ENCODE results near the gene NR6A1.

NR6A1 gene

GRCh38 chr9:124645274-124645673, 125.8 kb downstream of the NR6A1 start:
- Histone ChIP-seq H3K27ac (ENCODE audit: low read depth, low read length) (no peak overlapping the region), H3K4me3 (ENCODE audit: low read depth, low read length) (no peak overlapping the region), H3K9me3 (ENCODE audit: control insufficient read depth, insufficient read depth, low read length) (no peaks in the 10 kb centered on the region), H3K36me3 (ENCODE audit: control insufficient read depth, insufficient read depth, low read length) (no peaks in the 10 kb centered on the region), H3K4me1 (ENCODE audit: control insufficient read depth, insufficient read depth, low read length) (no peaks in the 10 kb centered on the region), H3K27me3 (ENCODE audit: control insufficient read depth, insufficient read depth, low read length) (no peaks in the 10 kb centered on the region), H3K9ac (ENCODE audit: low read depth, low read length) (no peak overlapping the region)

- H3K27me3 ChIP-seq (ENCODE audit: control insufficient read depth, insufficient read depth, low read length): no peaks in the 10 kb centered on the region
- no peaks in the 10 kb centered on the region for H3K4me1 ChIP-seq (ENCODE audit: control insufficient read depth, insufficient read depth, low read length)
- H3K9ac ChIP-seq (ENCODE audit: low read depth, low read length): no peak overlapping the region
- no peak overlapping the region for H3K4me3 ChIP-seq (ENCODE audit: low read depth, low read length)
- no peaks in the 10 kb centered on the region for H3K9me3 ChIP-seq (ENCODE audit: control insufficient read depth, insufficient read depth, low read length)
- H3K27ac ChIP-seq (ENCODE audit: low read depth, low read length): no peak overlapping the region
- no peaks in the 10 kb centered on the region for H3K36me3 ChIP-seq (ENCODE audit: control insufficient read depth, insufficient read depth, low read length)
Observed at GRCh38 chr9:124639637-124640036, 131.5 kb downstream of the NR6A1 start.

DNA sequence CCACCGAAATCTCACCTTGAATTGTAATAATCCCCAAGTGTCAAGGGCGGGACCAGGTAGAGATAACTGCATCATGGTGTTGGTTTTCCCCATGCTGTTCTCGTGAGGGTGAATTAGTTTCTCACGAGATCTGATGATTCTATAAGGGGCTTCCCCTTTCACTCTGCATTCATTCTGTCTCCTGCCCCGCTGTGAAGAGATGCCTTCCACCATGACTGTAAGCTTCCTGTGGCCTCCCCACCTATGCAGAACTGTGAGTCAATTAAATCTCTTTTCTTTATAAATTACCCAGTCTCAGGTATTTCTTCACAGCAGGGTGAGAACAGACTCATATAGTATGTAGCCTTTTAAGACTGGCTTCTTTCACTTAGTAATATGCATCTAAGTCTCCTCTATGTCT, 135.8 kb downstream of the NR6A1 start:
- Histone ChIP-seq H3K9me3 (ENCODE audit: control insufficient read depth, insufficient read depth, low read length) (no peaks in the 10 kb centered on the region), H3K27ac (ENCODE audit: low read depth, low read length) (no peak overlapping the region), H3K4me1 (ENCODE audit: control insufficient read depth, insufficient read depth, low read length) (no peaks in the 10 kb centered on the region), H3K9ac (ENCODE audit: low read depth, low read length) (no peak overlapping the region), H3K27me3 (ENCODE audit: control insufficient read depth, insufficient read depth, low read length) (no peaks in the 10 kb centered on the region), H3K4me3 (ENCODE audit: low read depth, low read length) (no peak overlapping the region), H3K36me3 (ENCODE audit: control insufficient read depth, insufficient read depth, low read length) (no peaks in the 10 kb centered on the region)

- H3K36me3 ChIP-seq (ENCODE audit: control insufficient read depth, insufficient read depth, low read length): no peaks in the 10 kb centered on the region
- H3K27me3 ChIP-seq (ENCODE audit: control insufficient read depth, insufficient read depth, low read length): no peaks in the 10 kb centered on the region
- H3K4me1 ChIP-seq (ENCODE audit: control insufficient read depth, insufficient read depth, low read length): no peaks in the 10 kb centered on the region
- H3K9ac ChIP-seq (ENCODE audit: low read depth, low read length): no peak overlapping the region
- no peak overlapping the region for H3K27ac ChIP-seq (ENCODE audit: low read depth, low read length)
- H3K9me3 ChIP-seq (ENCODE audit: control insufficient read depth, insufficient read depth, low read length): no peaks in the 10 kb centered on the region
- no peak overlapping the region for H3K4me3 ChIP-seq (ENCODE audit: low read depth, low read length)
Observed at GRCh38 chr9:124632077-124632621, 139.0 kb downstream of the NR6A1 start.

DNA sequence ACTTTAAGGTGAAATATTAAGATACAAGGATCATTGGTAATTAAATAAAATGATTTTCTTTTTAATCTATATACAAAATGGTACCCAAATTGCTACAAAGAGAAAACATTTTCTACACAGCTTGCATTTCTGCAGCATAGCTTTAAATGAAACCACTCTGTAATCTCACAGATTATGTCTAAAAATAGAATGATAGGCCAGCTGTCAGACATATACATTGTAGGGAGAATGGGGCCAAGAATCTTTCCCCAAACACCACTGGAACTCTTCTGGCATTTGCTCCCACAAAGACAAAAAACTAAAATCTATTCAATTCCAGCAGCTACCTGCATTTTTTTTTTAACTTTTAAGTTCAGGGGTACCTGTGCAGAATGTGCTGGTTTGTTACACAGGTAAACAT, 139.8 kb downstream of the NR6A1 start:
- no peaks in the 10 kb centered on the region for H3K9me3 ChIP-seq (ENCODE audit: control insufficient read depth, insufficient read depth, low read length)
- no peak overlapping the region for H3K9ac ChIP-seq (ENCODE audit: low read depth, low read length)
- no peaks in the 10 kb centered on the region for H3K36me3 ChIP-seq (ENCODE audit: control insufficient read depth, insufficient read depth, low read length)
- H3K27ac ChIP-seq (ENCODE audit: low read depth, low read length): no peak overlapping the region
- no peaks in the 10 kb centered on the region for H3K27me3 ChIP-seq (ENCODE audit: control insufficient read depth, insufficient read depth, low read length)
- no peaks in the 10 kb centered on the region for H3K4me1 ChIP-seq (ENCODE audit: control insufficient read depth, insufficient read depth, low read length)
- no peak overlapping the region for H3K4me3 ChIP-seq (ENCODE audit: low read depth, low read length)

GRCh38 chr9:124629600-124629999, 141.5 kb downstream of the NR6A1 start:
- no peak overlapping the region for H3K9ac ChIP-seq (ENCODE audit: low read depth, low read length)
- no peak overlapping the region for H3K27ac ChIP-seq (ENCODE audit: low read depth, low read length)

DNA sequence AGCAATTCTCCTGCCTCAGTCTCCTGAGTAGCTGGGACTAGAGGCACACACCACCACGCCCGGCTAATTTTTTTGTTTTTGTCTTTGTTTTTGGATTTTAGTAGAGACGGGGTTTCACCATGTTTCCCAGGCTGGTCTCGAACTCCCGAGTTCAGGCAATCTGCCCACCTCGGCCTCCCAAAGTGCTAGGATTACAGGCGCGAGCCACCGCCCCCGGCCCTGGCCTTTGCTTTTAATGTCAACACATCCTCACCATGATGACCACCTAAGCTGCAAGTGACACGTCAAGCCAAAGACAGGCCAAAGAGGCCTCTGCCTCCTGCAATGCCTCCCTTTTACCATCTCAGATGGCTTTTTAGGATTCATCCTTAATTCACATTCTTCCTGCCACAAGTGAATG, 142.4 kb downstream of the NR6A1 start:
- no peak overlapping the region for H3K4me3 ChIP-seq (ENCODE audit: low read depth, low read length)
- no peaks in the 10 kb centered on the region for H3K27me3 ChIP-seq (ENCODE audit: control insufficient read depth, insufficient read depth, low read length)
- no peaks in the 10 kb centered on the region for H3K9me3 ChIP-seq (ENCODE audit: control insufficient read depth, insufficient read depth, low read length)
- H3K36me3 ChIP-seq (ENCODE audit: control insufficient read depth, insufficient read depth, low read length): no peaks in the 10 kb centered on the region
- H3K27ac ChIP-seq (ENCODE audit: low read depth, low read length): no peak overlapping the region
- H3K4me1 ChIP-seq (ENCODE audit: control insufficient read depth, insufficient read depth, low read length): no peaks in the 10 kb centered on the region
- H3K9ac ChIP-seq (ENCODE audit: low read depth, low read length): no peak overlapping the region

More at GRCh38 chr9:124629600-124629999, 141.5 kb downstream of the NR6A1 start:
- H3K4me1 ChIP-seq (ENCODE audit: control insufficient read depth, insufficient read depth, low read length): no peaks in the 10 kb centered on the region
- no peak overlapping the region for H3K4me3 ChIP-seq (ENCODE audit: low read depth, low read length)
- H3K27me3 ChIP-seq (ENCODE audit: control insufficient read depth, insufficient read depth, low read length): no peaks in the 10 kb centered on the region
- H3K36me3 ChIP-seq (ENCODE audit: control insufficient read depth, insufficient read depth, low read length): no peaks in the 10 kb centered on the region
- no peaks in the 10 kb centered on the region for H3K9me3 ChIP-seq (ENCODE audit: control insufficient read depth, insufficient read depth, low read length)

DNA sequence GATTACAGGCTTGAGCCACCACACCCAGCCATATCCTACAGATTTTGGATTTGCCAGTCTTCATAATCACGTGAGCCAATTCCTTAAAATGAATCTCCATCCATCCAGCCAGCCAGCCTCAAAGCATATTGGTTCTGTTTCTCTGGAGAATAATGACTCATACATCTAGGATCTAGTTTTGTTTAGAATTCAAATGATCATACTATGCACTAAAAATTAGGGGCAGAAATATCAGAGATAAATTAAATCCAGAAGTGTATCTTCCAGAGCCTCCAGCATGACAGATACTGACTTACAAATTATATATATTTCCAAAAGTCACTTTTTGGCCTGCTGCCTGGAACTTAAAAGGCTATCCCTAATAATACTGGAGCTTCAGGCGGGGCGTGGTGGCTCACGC, 144.8 kb downstream of the NR6A1 start:
- Histone ChIP-seq H3K27me3 (ENCODE audit: control insufficient read depth, insufficient read depth, low read length) (no peaks in the 10 kb centered on the region), H3K4me3 (ENCODE audit: low read depth, low read length) (no peak overlapping the region), H3K9me3 (ENCODE audit: control insufficient read depth, insufficient read depth, low read length) (no peaks in the 10 kb centered on the region), H3K36me3 (ENCODE audit: control insufficient read depth, insufficient read depth, low read length) (no peaks in the 10 kb centered on the region), H3K9ac (ENCODE audit: low read depth, low read length) (no peak overlapping the region), H3K4me1 (ENCODE audit: control insufficient read depth, insufficient read depth, low read length) (no peaks in the 10 kb centered on the region), H3K27ac (ENCODE audit: low read depth, low read length) (no peak overlapping the region)

- no peaks in the 10 kb centered on the region for H3K4me1 ChIP-seq (ENCODE audit: control insufficient read depth, insufficient read depth, low read length)
Observed at GRCh38 chr9:124625087-124625486, 146.0 kb downstream of the NR6A1 start.

GRCh38 chr9:124624735-124624992, 146.4 kb downstream of the NR6A1 start:
- Histone ChIP-seq H3K27me3 (ENCODE audit: control insufficient read depth, insufficient read depth, low read length) (no peaks in the 10 kb centered on the region), H3K4me1 (ENCODE audit: control insufficient read depth, insufficient read depth, low read length) (no peaks in the 10 kb centered on the region), H3K36me3 (ENCODE audit: control insufficient read depth, insufficient read depth, low read length) (no peaks in the 10 kb centered on the region), H3K9ac (ENCODE audit: low read depth, low read length) (no peak overlapping the region), H3K4me3 (ENCODE audit: low read depth, low read length) (no peak overlapping the region), H3K9me3 (ENCODE audit: control insufficient read depth, insufficient read depth, low read length) (no peaks in the 10 kb centered on the region), H3K27ac (ENCODE audit: low read depth, low read length) (no peak overlapping the region)

More at GRCh38 chr9:124625087-124625486, 146.0 kb downstream of the NR6A1 start:
- H3K9me3 ChIP-seq (ENCODE audit: control insufficient read depth, insufficient read depth, low read length): no peaks in the 10 kb centered on the region
- no peaks in the 10 kb centered on the region for H3K36me3 ChIP-seq (ENCODE audit: control insufficient read depth, insufficient read depth, low read length)
- no peaks in the 10 kb centered on the region for H3K27me3 ChIP-seq (ENCODE audit: control insufficient read depth, insufficient read depth, low read length)
- no peak overlapping the region for H3K27ac ChIP-seq (ENCODE audit: low read depth, low read length)
- no peak overlapping the region for H3K4me3 ChIP-seq (ENCODE audit: low read depth, low read length)
- no peak overlapping the region for H3K9ac ChIP-seq (ENCODE audit: low read depth, low read length)

- H3K36me3 ChIP-seq (ENCODE audit: control insufficient read depth, insufficient read depth, low read length): no peaks in the 10 kb centered on the region
- H3K9me3 ChIP-seq (ENCODE audit: control insufficient read depth, insufficient read depth, low read length): no peaks in the 10 kb centered on the region
- H3K27me3 ChIP-seq (ENCODE audit: control insufficient read depth, insufficient read depth, low read length): no peaks in the 10 kb centered on the region
- H3K4me3 ChIP-seq (ENCODE audit: low read depth, low read length): no peak overlapping the region
- no peaks in the 10 kb centered on the region for H3K4me1 ChIP-seq (ENCODE audit: control insufficient read depth, insufficient read depth, low read length)
- no peak overlapping the region for H3K9ac ChIP-seq (ENCODE audit: low read depth, low read length)
- H3K27ac ChIP-seq (ENCODE audit: low read depth, low read length): no peak overlapping the region
Observed at GRCh38 chr9:124623966-124624734, 147.0 kb downstream of the NR6A1 start.

Data from HUES48 (cell line).